Measurements from ENCODE around the gene PHLPP1.

The PHLPP1 gene

DNA sequence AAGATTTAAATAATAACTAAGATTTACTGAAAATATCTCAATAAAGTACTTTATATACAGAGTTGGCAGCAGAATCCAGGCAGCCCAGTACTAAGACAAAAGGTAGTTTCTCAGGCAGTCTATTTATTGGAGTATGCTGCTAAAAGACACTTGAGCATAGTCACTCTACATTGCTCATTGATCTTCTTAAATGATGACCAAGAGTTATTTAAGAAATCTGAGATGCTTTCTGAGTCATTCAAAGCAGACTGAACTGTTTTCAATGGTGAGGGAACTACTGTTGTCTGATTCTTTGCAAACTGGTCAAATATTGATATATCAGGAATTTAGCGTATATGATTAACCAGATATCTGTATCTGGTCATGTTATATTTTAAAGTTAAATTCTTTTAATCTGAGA is 133.6 kb downstream of the PHLPP1 start:
- H3K4me3 ChIP-seq (replicated peaks in 1 of 2; ENCODE audit: low read depth in 2 of 2, low read length in 2 of 2), result no peak overlapping the region
- DNase-seq (ENCODE audit: low read depth in 2 of 2), result peak in 1 of 2 donors; percentile 11
- TF ChIP-seq, protein P1, sequence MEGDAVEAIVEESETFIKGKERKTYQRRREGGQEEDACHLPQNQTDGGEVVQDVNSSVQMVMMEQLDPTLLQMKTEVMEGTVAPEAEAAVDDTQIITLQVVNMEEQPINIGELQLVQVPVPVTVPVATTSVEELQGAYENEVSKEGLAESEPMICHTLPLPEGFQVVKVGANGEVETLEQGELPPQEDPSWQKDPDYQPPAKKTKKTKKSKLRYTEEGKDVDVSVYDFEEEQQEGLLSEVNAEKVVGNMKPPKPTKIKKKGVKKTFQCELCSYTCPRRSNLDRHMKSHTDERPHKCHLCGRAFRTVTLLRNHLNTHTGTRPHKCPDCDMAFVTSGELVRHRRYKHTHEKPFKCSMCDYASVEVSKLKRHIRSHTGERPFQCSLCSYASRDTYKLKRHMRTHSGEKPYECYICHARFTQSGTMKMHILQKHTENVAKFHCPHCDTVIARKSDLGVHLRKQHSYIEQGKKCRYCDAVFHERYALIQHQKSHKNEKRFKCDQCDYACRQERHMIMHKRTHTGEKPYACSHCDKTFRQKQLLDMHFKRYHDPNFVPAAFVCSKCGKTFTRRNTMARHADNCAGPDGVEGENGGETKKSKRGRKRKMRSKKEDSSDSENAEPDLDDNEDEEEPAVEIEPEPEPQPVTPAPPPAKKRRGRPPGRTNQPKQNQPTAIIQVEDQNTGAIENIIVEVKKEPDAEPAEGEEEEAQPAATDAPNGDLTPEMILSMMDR (IDR thresholded peaks at IDR 0.05; ENCODE audit: low read depth, low read length), result no peak

DNA sequence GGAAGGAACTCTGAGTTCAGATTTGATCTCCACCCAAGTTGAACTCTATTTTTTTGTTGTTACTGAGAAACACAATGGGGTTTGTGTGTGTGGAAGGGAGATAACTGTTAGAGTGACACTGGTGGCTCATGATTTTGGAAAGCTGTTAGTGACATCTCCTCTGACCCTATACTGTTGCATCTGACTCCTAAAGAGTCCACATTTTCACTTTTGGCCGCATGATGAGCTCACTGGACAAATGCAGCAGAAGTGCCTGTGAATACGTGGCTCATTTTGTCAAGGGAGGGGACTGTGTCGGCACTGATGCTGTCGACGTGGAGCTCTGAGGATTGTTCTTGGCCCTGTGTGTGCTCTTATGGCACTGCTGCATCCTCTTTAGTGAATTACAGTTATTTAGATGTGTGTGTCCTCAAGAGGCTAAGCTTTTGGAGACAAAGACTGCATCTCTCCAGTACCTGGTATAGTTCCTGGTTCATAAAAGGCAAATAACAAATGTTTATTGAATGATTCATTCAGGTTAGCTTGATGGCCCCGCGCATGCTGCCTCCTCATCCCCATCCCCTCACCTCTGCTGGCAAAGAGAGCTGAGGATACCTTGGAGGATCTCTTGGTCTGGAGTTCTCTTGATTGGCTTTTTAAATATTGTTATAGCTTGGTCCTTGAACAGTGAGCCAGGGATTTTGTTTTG is 135.4 kb downstream of the PHLPP1 start:
- TF ChIP-seq, protein P1 (IDR thresholded peaks at IDR 0.05; ENCODE audit: low read depth, low read length), result no peak
- H3K4me3 ChIP-seq (replicated peaks in 1 of 2; ENCODE audit: low read depth in 2 of 2, low read length in 2 of 2), result no peak overlapping the region
- DNase-seq (ENCODE audit: low read depth in 2 of 2), result no peak

DNA sequence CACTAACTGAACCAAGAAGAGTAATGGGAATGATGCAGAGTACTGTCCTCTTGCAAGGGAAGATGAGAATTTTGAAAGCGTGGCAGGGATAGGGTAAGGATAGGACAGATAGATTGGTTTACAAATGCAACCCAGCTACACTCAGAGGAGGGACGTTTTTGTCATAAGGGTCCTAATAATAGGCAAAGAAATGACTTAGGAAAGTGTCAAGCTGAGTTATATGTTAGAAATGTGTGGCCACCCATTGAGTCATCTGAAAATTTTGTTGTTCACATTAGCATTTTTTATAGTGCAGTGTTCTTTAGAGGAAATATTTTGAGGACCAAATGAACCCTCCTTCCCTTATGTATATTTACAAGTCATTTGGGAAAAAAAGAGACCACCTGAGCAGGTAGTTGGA is 137.5 kb downstream of the PHLPP1 start:
- peak in 1 of 2 donors; percentile 55 for DNase-seq (ENCODE audit: low read depth in 2 of 2)
- TF ChIP-seq, protein P1 (IDR thresholded peaks at IDR 0.05; ENCODE audit: low read depth, low read length), result no peak
- no peak overlapping the region for H3K4me3 ChIP-seq (replicated peaks in 1 of 2; ENCODE audit: low read depth in 2 of 2, low read length in 2 of 2)

DNA sequence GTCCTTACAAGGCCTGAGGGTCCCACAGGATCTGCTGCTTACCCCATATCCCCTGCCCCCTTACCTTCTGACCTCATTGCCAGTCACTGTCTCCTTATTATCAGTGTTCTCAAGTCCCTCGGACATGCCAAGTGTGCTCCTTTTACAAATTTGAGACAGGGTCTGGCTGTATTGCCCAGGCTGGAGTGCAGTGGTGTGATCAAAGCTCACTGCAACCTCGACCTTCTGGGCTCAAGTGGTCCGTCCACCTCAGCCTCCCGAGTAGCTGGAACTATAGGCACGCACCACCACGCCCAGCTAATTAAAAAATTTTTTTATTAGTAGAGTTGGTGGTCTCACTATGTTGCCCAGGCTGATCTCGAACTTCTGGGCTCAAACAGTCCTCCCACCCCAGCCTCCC is 141.0 kb downstream of the PHLPP1 start:
- TF ChIP-seq, protein P1 (IDR thresholded peaks at IDR 0.05; ENCODE audit: low read depth, low read length), result no peak
- H3K4me3 ChIP-seq (replicated peaks in 1 of 2; ENCODE audit: low read depth in 2 of 2, low read length in 2 of 2), result no peak overlapping the region
- DNase-seq (ENCODE audit: low read depth in 2 of 2), result no peak

DNA sequence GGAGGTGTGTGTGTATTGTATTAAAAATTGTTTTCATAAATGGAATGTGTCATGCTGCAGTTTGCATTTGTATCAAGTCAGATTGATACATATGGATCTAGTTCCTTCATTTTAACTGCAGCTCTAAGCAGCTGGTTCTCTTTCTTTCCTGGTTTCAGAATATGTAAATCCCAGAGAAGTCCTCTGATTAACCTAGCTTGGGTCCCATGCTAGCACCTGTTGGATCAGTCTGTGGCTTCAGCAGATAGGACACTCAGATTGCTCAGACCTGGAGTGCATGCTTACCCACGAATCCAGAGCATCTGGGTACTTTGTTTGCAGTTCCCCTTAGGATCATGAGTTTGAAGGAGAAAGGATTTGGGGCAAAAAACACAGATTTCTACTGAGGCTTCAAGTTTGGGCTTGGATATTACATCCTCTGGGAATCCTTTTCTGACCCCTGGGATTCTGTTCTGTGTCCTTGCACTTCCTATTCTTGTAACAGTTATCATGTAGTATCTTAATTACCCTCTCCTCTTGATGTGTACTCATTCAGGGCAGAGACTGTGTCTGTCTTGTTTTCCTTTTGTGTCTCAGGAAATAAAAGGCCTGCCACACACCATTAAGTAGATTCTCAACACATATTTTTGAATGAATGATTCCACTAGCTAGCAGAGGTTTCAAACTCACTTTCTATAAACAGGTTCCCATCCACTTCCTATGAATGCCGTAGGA is 142.1 kb downstream of the PHLPP1 start:
- TF ChIP-seq, protein P1 (IDR thresholded peaks at IDR 0.05; ENCODE audit: low read depth, low read length), result no peak
- H3K4me3 ChIP-seq (replicated peaks in 1 of 2; ENCODE audit: low read depth in 2 of 2, low read length in 2 of 2), result no peak overlapping the region
- DNase-seq (ENCODE audit: low read depth in 2 of 2), result no peak

DNA sequence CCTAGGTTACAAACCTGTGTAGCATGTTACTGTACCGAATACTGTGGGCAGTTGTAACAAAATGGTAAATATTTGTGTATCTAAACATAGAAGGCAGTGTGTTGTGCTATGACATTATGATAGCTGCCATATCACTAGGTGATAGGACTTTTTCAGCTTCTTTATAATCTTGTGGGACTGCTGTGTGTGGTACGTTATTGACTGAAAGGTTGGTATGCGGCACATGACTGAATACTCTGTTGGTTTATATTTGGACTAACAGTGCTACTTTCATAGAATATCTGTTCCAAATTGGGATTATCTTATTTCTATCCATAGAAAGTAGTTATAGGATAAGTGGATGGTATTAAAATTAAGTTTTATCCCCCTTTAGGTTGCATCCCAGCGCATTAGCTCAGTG is 144.7 kb downstream of the PHLPP1 start:
- no peak for DNase-seq (ENCODE audit: low read depth in 2 of 2)
- no peak overlapping the region for H3K4me3 ChIP-seq (replicated peaks in 1 of 2; ENCODE audit: low read depth in 2 of 2, low read length in 2 of 2)
- TF ChIP-seq, protein P1 (IDR thresholded peaks at IDR 0.05; ENCODE audit: low read depth, low read length), result no peak
